NCI-H1694 (cell line): ENCODE results near the gene ADGRV1.
A peak's percentile ranks its signal among the peaks of the same experiment; 100 is the strongest.
"Not testable (repeated sequence)": the region's sequence is repeated elsewhere in the genome, so short reads cannot be mapped to it uniquely, and the experiment has no call there.

Experiments used
- DNase-seq: peaks from one replicate; lab custom pipeline; 2025; lab: John Stamatoyannopoulos, UW

ADGRV1 gene

DNA sequence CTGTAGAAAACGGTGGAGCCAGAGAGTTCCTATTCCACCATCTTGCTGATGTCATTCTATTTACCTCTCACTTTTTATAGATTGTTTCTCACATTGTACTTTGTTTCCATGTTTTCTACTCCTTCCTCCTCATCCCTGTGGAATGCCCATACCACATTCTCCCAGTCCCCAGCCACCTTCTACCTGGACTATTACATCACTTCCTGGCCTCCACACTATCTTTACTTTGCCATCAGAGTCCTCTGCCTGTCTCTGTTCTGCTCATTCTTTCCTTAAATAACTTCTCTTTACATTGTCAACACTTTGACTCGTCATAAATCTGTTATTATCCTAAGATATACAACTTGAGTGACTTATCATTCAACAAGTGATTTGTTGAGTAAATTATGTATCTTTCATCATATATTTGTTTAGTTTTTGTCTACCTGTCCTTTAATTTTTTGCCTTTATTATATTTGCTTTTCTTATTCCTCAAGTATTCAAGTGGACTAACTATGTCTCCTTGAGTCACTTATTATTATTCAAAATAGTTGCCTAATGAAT lies 182.5 kb downstream of the ADGRV1 start:
- DNase-seq, result no peak

DNA sequence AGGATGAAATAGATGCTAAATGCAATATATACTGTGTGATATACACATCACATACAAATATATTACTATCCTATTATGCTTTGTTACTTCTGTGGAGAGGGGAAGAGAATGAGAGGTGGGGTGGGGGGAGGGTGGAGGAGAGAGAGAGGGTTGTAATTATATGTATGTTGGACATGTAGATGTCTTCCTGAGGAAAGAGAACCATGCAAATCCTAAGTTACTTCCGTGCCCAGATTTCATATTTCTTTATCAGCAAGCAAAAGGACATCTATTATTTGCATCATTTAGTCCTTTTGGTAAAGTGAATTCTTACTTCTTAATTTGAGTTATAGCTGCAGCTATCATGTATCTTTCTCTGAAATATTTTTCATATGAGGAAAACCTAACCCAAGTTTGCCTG lies 187.5 kb downstream of the ADGRV1 start:
- DNase-seq, result no peak

DNA sequence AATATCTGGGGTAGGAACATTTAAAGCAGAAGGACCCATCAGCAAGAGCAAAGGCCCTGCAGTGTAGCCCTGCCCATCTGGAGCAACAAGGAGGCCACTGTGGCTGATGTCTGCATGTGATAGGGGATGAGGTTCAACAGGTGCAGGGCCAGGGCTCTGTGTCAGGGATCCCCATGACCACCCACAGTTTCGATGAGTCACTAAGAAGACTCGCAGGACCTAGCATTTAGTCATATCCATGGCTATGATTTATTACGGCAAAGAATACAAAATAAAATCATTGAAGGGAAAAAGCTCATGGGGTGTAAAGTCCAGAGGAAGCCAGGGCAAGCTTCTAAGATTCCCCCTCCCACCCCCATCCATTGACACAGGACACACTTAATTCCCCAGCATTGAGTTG lies 188.6 kb downstream of the ADGRV1 start:
- no peak for DNase-seq

DNA sequence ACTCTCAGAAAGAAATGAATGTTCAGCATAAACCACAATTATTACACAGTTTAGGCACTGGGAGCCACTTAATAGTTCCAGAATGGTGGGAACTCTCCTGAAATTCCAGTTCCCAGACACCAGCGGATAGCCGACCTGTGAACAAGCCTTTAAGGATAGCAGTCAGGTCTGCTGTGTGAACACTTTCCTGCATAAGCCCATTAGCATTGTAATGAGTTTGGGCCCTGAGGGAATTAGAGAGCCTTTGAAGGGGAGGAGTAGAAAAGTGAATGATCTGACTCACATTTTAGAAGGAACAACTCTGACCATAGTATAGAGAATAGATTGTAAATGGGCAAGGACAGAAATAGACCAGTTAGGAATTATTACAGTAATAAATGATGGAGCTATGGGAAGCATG lies 189.1 kb downstream of the ADGRV1 start:
- no peak for DNase-seq

DNA sequence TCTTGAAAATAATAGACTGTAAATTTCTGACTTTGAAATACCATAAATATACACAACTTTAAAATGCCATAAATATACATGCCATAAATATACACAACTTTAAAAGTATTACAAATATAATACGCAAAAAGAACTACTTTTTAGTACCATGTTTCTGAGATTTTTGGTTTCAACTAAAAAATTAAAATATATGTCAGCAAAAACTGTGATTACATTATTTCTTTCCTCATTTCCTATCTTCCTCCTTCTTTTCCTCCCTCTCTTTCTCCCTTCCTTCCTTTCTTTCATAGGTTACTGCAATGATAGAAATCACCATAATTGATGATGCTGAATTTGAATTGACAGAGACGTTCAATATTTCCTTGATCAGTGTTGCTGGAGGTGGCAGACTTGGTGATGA lies 200.5 kb downstream of the ADGRV1 start:
- no peak for DNase-seq

DNA sequence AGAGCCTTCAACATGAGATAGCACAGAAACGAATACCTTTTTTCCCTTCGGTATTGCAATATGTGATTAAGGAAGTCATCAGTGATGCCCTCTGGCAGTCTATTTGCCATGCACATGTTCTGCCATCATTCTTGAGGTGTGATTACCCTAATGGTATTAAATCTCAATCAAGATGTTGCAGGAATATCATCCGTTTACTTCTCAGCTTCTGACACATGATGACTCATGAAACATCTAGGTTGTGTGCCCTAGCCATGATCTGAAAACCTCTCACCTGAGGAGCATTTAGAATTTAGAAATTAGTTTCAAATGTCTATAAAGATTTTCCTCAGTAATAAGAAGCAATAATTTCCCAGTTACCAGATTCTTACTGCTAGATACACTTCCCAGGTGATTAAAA lies 209.1 kb downstream of the ADGRV1 start:
- no peak for DNase-seq

DNA sequence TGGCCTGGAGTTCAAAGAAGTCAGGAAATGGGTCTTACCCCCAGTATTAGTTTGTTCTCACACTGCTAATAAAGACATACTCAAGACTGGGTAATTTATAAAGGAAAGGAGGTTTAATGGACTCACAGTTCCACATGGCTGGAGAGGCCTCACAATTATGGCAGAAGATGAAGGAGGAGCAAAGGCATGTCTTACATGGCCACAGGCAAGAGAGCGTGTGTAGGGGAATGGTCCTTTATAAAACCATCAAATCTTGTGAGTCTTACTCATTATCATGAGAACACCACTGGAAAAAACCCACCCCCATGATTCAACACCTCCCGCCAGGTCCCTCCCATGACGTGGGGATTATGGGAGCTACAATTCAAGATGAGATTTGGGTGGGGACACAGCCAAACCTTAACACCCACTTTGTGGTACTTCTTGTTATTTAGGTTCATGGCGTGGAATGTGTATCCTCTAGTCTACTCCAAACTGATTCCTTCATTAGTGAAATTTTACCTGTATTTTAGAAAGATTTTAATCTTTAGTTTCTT lies 211.5 kb downstream of the ADGRV1 start:
- DNase-seq, result not testable (repeated sequence)

DNA sequence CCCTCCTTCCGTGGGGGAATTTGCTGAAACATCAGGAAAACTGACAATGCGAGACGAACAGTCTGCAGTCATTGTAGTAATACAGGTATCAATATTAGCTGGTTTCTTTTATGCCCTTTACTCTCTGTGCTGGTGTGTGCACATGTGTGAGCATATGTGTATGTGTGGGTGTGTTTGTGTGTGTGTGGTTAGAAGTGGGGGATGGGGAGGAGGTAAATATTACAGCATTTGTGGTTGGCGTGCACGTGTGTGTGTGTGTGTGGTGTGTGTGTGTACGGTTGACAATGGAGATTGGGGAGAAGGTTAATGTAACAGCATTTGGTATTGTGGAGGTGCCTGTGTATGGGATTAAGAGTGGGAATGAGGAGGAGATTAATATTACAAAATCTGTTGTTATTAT lies 219.4 kb downstream of the ADGRV1 start:
- no peak for DNase-seq

DNA sequence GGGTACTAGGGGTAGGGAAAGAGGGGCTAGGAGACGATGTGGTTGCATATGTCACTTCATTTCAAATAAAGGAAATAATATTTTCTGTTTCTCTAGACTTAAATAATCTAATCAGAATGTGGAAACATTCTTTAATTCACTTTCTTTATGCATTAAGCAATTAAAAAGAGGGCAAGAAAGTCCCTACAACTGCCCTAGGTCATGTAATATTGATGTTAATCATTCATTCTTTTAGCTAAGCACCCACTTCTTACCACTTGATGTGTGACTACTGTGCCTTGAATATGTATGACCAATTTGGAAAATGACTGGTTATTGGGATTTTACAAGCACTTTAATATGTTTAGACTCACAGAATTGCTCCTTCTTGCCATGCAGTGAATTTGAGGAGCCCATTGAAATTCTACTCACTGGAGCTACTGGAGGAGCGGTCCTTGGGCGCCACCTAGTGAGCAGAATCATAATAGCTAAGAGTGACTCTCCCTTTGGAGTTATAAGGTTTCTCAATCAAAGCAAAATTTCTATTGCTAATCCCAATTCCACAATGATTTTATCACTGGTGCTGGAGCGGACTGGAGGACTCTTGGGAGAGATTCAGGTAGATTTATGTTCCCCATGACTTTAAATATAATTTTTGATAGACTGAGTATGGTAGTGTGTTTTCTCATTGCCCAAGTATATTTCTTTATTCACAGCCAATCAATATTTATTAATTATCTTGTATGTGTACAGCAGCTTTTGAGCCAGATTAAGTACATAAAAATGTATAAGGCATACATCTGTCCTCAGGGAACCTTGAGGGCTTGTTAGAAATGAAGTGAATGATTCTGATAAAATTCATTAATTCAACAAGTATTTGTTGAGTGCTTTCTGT lies 225.1 kb downstream of the ADGRV1 start:
- DNase-seq, result peak; percentile 60

DNA sequence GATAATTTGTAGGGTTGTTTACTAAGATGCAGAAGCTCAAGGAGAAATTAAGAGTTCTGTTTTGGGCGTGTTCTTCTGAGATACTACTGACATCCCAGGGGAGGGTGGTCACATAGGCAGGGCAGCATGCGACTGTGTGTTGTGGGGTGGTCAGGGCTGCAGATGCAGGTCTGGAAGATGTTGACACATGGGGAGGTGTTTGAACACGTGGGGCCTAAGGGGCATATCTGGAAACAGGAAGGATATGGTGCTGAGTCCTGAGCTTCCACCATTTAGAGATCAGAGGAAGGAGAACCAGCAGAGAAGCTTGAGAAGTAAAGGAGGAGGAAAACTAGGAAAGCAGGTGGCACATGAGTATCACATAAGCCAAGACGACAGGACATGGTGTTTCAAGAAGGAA lies 228.2 kb downstream of the ADGRV1 start:
- DNase-seq, result no peak

DNA sequence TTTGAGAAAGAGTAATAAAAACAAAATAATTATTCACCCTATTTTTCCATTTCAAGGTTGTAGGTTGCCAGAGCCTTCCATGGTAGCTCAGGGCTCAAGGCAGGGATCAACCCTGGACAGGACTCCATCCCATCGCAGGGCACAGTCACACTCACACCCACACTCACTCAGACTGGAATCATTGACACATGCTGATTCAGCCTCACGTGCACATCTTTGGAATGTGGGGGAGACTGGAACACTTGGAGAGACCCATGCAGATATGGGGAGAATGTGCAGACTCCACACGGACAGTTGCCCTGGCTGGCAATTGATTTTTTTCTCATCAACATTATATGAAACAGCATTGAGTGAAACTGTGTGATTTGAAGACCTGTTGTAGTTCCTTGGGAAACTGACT lies 234.1 kb downstream of the ADGRV1 start:
- no peak for DNase-seq

DNA sequence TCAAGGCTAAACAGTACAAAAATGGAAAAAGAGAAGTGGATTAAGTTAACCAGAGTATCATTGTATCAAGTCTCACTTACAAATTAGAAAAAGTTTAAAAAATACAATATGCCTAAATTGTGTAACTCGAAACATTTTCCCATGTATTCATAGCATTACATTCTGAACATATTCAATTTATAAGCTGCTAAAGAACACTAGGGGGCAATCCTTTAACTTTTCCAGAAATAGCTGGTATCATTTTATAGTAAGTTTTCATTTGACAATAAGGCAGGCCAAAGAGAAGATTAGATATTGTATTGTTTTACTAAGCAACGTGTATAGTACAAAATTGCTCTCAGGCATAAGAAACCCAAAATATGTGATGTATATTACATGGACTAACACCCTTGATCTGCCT lies 234.6 kb downstream of the ADGRV1 start:
- DNase-seq, result no peak

DNA sequence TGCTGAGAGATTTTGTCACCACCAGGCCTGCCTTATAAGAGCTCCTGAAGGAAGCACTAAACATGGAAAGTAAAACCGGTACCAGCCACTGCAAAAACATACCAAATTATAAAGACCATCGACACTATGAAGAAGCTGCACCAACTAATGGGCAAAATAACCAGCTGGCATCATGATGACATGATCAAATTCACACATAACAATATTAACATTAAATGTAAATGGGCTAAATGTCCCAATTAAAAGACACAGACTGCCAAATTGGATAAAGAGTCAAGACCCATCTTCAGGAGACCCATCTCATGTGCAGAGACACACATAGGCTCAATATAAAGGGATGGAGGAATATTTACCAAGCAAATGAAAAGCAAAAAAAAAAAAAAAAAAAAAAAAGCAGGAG lies 238.3 kb downstream of the ADGRV1 start:
- DNase-seq, result not testable (repeated sequence)

DNA sequence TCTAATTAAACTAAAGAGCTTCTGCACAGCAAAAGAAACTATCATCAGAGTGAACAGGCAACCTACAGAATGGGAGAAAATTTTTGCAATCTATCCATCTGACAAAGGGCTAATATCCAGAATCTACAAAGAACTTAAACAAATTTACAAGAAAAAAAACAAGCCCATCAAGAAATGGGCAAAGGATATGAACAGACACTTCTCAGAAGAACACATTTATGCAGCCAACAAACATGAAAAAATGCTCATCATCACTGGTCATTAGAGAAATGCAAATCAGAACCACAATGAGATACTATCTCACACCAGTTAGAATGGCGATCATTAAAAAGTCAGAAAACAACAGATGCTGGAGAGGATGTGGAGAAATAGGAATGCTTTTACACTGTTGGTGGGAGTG lies 241.5 kb downstream of the ADGRV1 start:
- DNase-seq, result not testable (repeated sequence)

DNA sequence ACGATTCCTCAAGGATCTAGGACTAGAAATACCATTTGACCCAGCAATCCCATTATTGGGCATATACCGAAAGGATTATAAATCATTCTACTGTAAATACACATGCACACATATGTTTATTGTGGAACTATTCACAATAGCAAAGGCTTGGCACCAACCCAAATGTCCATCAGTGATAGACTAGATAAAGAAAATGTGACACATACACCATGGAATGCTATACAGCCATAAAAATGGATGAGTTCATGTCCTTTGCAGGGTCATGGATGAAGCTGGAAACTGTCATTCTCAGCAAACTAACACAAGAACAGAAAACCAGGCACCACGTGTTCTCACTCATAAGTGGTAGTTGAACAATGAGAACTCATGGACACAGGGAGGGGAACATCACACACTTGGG lies 241.9 kb downstream of the ADGRV1 start:
- not testable (repeated sequence) for DNase-seq

DNA sequence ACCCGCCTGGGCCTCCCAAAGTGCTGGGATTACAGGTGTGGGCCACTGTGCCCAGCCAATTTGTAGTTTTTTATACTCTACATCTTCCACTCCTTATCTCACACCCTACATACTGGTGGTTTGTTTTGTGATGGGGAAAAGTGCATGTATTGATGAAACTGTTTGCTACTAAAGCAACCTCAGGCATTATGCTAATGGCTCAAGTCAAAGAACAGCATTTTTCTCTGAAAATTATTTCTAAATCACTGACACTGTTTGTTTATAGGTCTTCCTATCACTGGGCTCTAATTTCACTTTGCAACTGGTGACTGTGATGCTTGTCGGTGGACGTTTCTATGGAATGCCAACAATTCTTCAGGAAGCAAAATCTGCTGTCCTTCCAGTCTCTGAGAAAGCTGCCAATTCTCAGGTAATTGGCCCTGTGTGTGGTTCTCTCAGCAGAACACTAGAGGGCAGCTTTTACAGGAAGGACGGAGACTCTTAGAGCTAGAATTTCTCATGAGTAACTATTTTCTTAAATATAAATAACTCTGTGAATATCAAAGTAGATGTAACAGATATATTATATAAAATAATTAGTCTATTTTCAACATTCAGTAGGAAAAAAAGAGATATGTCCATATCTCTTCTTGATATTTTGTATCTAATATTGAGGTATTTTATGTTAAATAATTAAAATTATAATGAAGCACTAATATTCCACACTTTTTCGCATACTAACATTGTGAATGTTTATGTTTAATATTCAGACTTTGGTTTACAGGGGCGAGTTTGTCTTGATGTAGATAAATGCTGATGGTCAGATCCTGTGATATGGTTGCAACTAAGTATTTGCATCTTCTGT lies 244.1 kb downstream of the ADGRV1 start:
- peak; percentile 42 for DNase-seq

DNA sequence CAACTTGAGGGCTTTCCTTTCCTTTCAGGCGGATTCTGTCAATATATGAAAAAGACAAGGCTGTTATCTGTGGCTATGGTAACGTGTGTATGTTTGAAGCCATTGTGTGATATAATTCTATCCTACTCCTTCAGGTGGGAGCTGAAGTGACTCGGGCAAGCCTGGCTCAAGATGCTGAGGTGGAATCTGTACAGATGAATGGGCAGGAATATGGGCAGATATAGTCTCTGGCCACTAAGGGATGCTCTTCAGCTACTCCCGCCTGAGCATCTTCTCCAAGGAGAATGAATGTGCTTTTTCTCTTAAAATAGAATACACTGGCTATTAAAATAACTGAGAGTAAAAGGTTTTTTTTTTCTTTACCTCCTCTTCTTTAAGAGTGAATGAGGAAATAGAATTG lies 244.8 kb downstream of the ADGRV1 start:
- DNase-seq, result no peak

DNA sequence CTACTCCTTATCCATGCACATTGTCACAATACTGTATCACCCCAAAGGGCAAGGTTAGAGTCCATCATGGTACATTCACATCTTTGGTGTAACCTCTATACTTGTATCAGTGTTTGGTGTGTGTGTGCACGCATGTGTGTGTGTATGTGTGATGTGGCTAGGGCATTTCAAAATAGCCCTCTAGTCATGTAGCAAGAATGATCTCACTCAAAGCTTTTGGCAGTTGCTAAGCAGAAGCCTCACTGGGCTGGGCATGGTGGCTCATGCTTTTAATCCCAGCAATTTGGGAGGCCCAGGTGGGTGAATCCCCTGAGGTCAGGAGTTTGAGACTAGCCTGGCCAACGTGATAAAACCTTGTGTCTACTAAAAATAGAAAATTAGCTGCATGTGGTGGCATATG lies 245.3 kb downstream of the ADGRV1 start:
- DNase-seq, result no peak

DNA sequence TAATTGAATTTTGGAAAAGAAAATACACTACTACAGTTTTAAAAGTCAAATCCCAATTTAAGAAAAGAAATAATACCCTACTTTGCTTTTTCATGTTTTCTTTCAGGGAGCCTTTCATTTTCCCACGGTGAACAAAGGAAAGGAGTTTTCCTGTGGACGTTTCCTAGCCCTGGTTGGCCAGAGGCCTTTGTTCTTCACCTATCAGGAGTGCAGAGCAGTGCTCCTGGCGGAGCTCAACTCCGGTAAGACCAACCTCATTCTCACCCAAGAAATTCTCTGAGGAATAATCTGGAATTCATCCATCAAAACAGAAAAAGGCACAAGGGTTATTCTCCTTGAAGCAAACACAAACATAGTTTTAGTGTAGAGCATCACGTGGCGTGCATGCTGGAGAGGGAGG lies 248.9 kb downstream of the ADGRV1 start:
- no peak for DNase-seq

DNA sequence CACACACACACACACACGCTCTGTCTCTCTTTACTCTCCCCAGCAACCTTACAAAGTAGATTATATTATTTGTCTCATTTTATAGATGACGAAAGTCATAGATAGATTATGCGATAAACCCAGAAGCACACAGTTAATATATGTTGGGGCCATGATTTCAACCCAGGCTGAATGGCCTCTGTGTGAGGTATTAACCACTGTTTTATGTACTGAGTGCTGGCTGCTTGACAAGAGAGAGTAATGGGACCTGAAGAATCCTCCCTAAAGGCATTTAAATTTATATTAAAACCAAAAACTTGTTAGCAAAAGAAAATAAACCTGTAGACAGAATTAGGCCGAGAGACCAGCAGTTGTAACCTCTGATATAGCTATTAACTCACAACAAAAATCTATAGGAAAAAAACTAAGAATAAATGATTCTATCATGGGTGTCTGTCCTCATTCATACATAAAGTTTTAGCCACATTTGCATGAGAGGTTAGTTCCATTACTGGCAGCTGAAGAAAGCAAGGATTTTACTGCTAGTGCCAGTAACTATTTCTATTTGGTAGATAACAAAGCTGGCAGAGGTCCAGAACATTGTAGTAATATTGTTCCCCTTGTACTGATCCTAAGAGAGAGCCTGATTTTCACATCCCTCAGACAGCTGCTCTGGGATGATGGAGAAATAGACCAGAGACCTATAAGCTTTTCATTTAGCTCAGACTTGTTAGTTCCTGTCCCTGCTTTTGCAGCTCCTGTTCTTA lies 250.9 kb downstream of the ADGRV1 start:
- no peak for DNase-seq

DNA sequence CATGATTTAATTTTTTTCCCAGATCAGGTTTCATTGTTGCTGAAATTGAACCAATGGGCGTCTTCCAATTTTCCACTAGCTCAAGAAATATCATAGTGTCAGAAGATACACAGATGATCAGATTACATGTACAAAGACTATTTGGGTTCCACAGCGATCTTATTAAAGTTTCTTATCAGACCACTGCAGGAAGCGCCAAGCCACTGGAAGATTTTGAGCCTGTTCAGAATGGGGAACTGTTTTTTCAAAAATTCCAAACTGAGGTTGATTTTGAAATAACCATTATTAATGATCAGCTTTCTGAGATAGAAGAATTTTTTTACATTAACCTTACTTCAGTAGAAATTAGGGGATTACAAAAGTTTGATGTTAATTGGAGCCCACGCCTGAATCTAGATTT lies 251.6 kb downstream of the ADGRV1 start:
- no peak for DNase-seq

DNA sequence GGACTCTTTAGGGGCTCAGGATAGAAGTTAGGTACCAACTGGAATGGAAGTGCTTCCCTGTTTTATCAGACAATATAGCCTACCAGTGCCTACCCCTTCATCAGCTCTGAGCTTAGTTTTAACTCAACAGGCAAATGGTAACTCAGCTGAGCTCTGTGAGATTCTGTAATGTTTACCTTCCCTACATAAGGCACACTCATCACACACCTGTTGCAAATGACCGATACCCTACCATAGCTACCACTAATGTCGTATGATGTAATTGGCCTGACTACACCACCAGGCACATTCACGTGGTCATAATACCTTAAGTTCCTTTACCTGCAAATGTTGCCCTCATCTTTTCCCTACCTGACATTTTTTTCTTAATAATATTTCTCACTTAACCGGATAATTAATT lies 254.8 kb downstream of the ADGRV1 start:
- no peak for DNase-seq
